ENCODE results near the gene C6.

- TF ChIP-seq SIX5 (IDR thresholded peaks at IDR 0.05; ENCODE audit: borderline replicate concordance in 1 of 2, insufficient read depth in 1 of 2, low read depth in 1 of 2, low read length in 2 of 2) = no peak
- no peak for TF ChIP-seq JUND (IDR thresholded peaks at IDR 0.05; ENCODE audit: borderline replicate concordance, low read depth, low read length)
- TF ChIP-seq JUND (tag; IDR thresholded peaks at IDR 0.05; ENCODE audit: borderline replicate concordance, low read depth, low read length) = no peak
- no peak for TF ChIP-seq GABPB1 (CRISPR knock-in tag; IDR thresholded peaks at IDR 0.05)
- TF ChIP-seq FOXK2 (conservative IDR thresholded peaks at IDR 0.05 in 1 of 2, IDR thresholded peaks at IDR 0.05 in 1 of 2; ENCODE audit: low read depth in 2 of 2) = no peak
- TF ChIP-seq PATZ1 (CRISPR knock-in tag; IDR thresholded peaks at IDR 0.05; ENCODE audit: borderline replicate concordance) = no peak
- TF ChIP-seq POLR2AphosphoS5 (IDR thresholded peaks at IDR 0.05; ENCODE audit: control insufficient read depth, insufficient read depth, low read depth, low read length) = no peak
These were observed 70.0 kb downstream of the C6 start for GRCh38 chr5:41143131-41143901.
